ENCODE measurements around the gene LRRC59.

DNA sequence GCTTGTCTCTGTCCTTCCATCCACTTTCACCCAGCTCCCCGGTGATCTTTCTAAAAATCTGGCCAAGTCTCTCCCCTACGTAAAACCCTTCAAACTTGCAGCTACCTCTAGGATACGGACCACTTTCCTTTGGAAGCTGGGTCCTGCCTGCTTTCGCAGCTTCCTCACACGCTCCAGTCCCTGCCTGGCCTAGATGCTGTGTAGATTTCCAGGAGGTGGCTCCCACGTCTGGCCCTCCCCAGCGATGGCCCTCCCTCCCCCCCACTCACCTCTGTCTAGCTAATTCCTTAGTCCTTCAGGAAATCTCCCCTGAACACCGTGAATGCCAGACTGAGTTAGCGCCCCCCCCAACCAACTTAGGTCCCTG is 579 bp upstream of the LRRC59 start:
- TF ChIP-seq, protein P1, sequence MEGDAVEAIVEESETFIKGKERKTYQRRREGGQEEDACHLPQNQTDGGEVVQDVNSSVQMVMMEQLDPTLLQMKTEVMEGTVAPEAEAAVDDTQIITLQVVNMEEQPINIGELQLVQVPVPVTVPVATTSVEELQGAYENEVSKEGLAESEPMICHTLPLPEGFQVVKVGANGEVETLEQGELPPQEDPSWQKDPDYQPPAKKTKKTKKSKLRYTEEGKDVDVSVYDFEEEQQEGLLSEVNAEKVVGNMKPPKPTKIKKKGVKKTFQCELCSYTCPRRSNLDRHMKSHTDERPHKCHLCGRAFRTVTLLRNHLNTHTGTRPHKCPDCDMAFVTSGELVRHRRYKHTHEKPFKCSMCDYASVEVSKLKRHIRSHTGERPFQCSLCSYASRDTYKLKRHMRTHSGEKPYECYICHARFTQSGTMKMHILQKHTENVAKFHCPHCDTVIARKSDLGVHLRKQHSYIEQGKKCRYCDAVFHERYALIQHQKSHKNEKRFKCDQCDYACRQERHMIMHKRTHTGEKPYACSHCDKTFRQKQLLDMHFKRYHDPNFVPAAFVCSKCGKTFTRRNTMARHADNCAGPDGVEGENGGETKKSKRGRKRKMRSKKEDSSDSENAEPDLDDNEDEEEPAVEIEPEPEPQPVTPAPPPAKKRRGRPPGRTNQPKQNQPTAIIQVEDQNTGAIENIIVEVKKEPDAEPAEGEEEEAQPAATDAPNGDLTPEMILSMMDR (IDR thresholded peaks at IDR 0.05; ENCODE audit: low read depth, low read length), result no peak
- TF ChIP-seq POLR2A (IDR thresholded peaks at IDR 0.05; ENCODE audit: extremely low read depth, insufficient read length), result no peak
